H9 (cell line): Measurements from ENCODE around the gene DUSP2. TPM values are rescaled to one million over a fixed set of nuclear protein-coding genes. Genes with fewer than 3 reads are reported as not detected.

Experiments
- DNase-seq: peaks from one replicate; pipeline ENCODE4 v3.0.0-alpha.2; 2017
- H2AFZ ChIP-seq: one replicate; pipeline ENCODE4 v1.6.1; 2013; ENCODE audit warnings: mild to moderate bottlenecking, low read length, control low read depth, moderate library complexity
- H2AK5ac ChIP-seq: 2 replicates; pipeline ENCODE4 v1.6.1; 2013; ENCODE audit warnings: low read length, control low read depth, mixed read lengths; ENCODE audit not compliant: insufficient read length
- H2BK120ac ChIP-seq: one replicate; pipeline ENCODE4 v1.6.1; 2013; ENCODE audit warnings: low read depth, mild to moderate bottlenecking, low read length, control low read depth, inconsistent platforms; ENCODE audit not compliant: poor library complexity, severe bottlenecking
- H2BK12ac ChIP-seq: 2 replicates; pipeline ENCODE4 v1.6.1; 2013; ENCODE audit warnings: low read length, control low read depth, mixed read lengths, low read depth; ENCODE audit not compliant: insufficient read length
- H2BK15ac ChIP-seq: 2 replicates; pipeline ENCODE4 v1.6.1; 2013; ENCODE audit warnings: low read depth, low read length, control low read depth
- H2BK20ac ChIP-seq: one replicate; pipeline ENCODE4 v1.6.1; 2013; ENCODE audit warnings: low read depth, mild to moderate bottlenecking, low read length, control low read depth, inconsistent platforms; ENCODE audit not compliant: poor library complexity, severe bottlenecking
- H2BK5ac ChIP-seq: 2 replicates; pipeline ENCODE4 v1.6.1; 2013; ENCODE audit warnings: low read length, control low read depth, mixed read lengths; ENCODE audit not compliant: insufficient read length
- H3K14ac ChIP-seq: 2 replicates; pipeline ENCODE4 v1.6.1; 2013; ENCODE audit warnings: low read length, control low read depth; ENCODE audit not compliant: insufficient read depth
- H3K18ac ChIP-seq: 2 replicates; pipeline ENCODE4 v1.6.1; 2013; ENCODE audit warnings: low read depth, mild to moderate bottlenecking, mixed read lengths, low read length, control low read depth; ENCODE audit not compliant: insufficient read length
- H3K23ac ChIP-seq: 2 replicates; pipeline ENCODE4 v1.6.1; 2013; ENCODE audit warnings: low read length, control low read depth, mixed read lengths, low read depth; ENCODE audit not compliant: insufficient read length
- H3K23me2 ChIP-seq: 2 replicates; pipeline ENCODE4 v1.6.1; 2013; ENCODE audit warnings: low read depth, mild to moderate bottlenecking, mixed read lengths, low read length, control low read depth; ENCODE audit not compliant: insufficient read length, poor library complexity, severe bottlenecking
- H3K27ac ChIP-seq: 2 replicates; pipeline ENCODE4 v1.5.1; 2013; ENCODE audit warnings: low read length, control low read depth, mixed read lengths, low read depth; ENCODE audit not compliant: insufficient read length
- H3K27me3 ChIP-seq: 2 replicates; pipeline ENCODE4 v1.6.1; 2013; ENCODE audit warnings: low read length, control low read depth, inconsistent platforms; ENCODE audit not compliant: insufficient read depth
- H3K4ac ChIP-seq: 2 replicates; pipeline ENCODE4 v1.6.1; 2013; ENCODE audit warnings: low read depth, mild to moderate bottlenecking, control low read depth, inconsistent platforms, low read length, moderate library complexity
- H3K4me1 ChIP-seq: 2 replicates; pipeline ENCODE4 v1.6.1; 2013; ENCODE audit warnings: low read length, control low read depth, inconsistent platforms; ENCODE audit not compliant: insufficient read depth
- H3K4me2 ChIP-seq: 2 replicates; pipeline ENCODE4 v1.6.1; 2013; ENCODE audit warnings: low read length, control low read depth, mixed read lengths; ENCODE audit not compliant: insufficient read length, insufficient read depth
- H3K56ac ChIP-seq: 2 replicates; pipeline ENCODE4 v1.6.1; 2013; ENCODE audit warnings: low read depth, mild to moderate bottlenecking, mixed read lengths, low read length, control low read depth; ENCODE audit not compliant: insufficient read length
- H3K79me1 ChIP-seq: 2 replicates; pipeline ENCODE4 v1.6.1; 2013; ENCODE audit warnings: low read depth, mild to moderate bottlenecking, moderate library complexity, low read length, control low read depth, inconsistent platforms; ENCODE audit not compliant: insufficient read depth, poor library complexity, severe bottlenecking
- H3K79me2 ChIP-seq: 2 replicates; pipeline ENCODE4 v1.6.1; 2013; ENCODE audit warnings: low read length, control low read depth, inconsistent platforms; ENCODE audit not compliant: insufficient read depth
- H3K9ac ChIP-seq: 2 replicates; pipeline ENCODE4 v1.6.1; 2013; ENCODE audit warnings: low read length, control low read depth, mixed read lengths; ENCODE audit not compliant: insufficient read length; ENCODE audit errors: extremely low read depth
- H3K9me3 ChIP-seq: one replicate; pipeline ENCODE4 v1.6.1; 2013; ENCODE audit warnings: low read depth, low read length, inconsistent platforms; ENCODE audit not compliant: control insufficient read depth
- H3T11ph ChIP-seq: one replicate; pipeline ENCODE4 v1.6.1; 2013; ENCODE audit warnings: mild to moderate bottlenecking, low read length, control low read depth, inconsistent platforms
- H4K20me1 ChIP-seq: one replicate; pipeline ENCODE4 v1.6.1; 2013; ENCODE audit not compliant: control insufficient read depth, insufficient read length, insufficient read depth
- H4K5ac ChIP-seq: 2 replicates; pipeline ENCODE4 v1.6.1; 2013; ENCODE audit warnings: low read depth, mild to moderate bottlenecking, mixed read lengths, low read length, control low read depth; ENCODE audit not compliant: insufficient read length
- H4K8ac ChIP-seq: replicated peaks from 2 replicates; pipeline ENCODE4 v1.6.1; 2013; ENCODE audit warnings: low read length, control low read depth, mixed read lengths, low read depth; ENCODE audit not compliant: insufficient read length
- H4K91ac ChIP-seq: 2 replicates; pipeline ENCODE4 v1.6.1; 2013; ENCODE audit warnings: low read depth, mild to moderate bottlenecking, moderate library complexity, mixed read lengths, low read length, control low read depth; ENCODE audit not compliant: insufficient read length
- H3K27ac Mint-ChIP-seq, 3 experiments: 2 replicates in 2 of 3; 3 replicates in 1 of 3; pipeline ENCODE4 v1.8.0; 2020 to 2021; ENCODE audit warnings: mixed read lengths in 3 of 3, mild to moderate bottlenecking in 1 of 3, moderate library complexity in 1 of 3
- H3K27me3 Mint-ChIP-seq: 2 replicates; pipeline ENCODE4 v1.8.0; 2021; ENCODE audit warnings: low read depth, mild to moderate bottlenecking, moderate library complexity, mixed read lengths
- H3K36me3 Mint-ChIP-seq, 3 experiments: 2 replicates in 2 of 3; 3 replicates in 1 of 3; pipeline ENCODE4 v1.8.0; 2020 to 2021; ENCODE audit warnings: low read depth in 3 of 3, mixed read lengths in 3 of 3; ENCODE audit not compliant: insufficient read depth in 1 of 3
- H3K4me1 Mint-ChIP-seq, 2 experiments: 2 replicates each; pipeline ENCODE4 v1.8.0; 2020; ENCODE audit warnings: mixed read lengths in 2 of 2
- H3K4me3 Mint-ChIP-seq, 2 experiments: 2 replicates in 1 of 2; 3 replicates in 1 of 2; pipeline ENCODE4 v1.8.0; 2020 to 2021; ENCODE audit warnings: mild to moderate bottlenecking in 2 of 2, mixed read lengths in 2 of 2, moderate library complexity in 1 of 2
- H3K9me3 Mint-ChIP-seq, 2 experiments: 2 replicates in 1 of 2; 3 replicates in 1 of 2; pipeline ENCODE4 v1.8.0; 2020; ENCODE audit warnings: mild to moderate bottlenecking in 2 of 2, mixed read lengths in 2 of 2, moderate library complexity in 1 of 2
- WGBS: extraction: QIAGEN DNeasy Blood & Tissue Kit; methylation state at CpG from one replicate; pipeline ENCODE4 v1.1.7; 2013; ENCODE audit warnings: missing lambda C conversion rate, low lambda C conversion rate, mixed read lengths; ENCODE audit not compliant: insufficient read length; ENCODE audit errors: extremely low coverage; 5-methylcytosine and 5-hydroxymethylcytosine counted together
- total RNA-seq: library from RNA; stranded (reverse); gene quantifications from 2 replicates; pipeline ENCODE4 v1.2.1, GENCODE V29; 2021
- TF ChIP-seq, protein P1 (sequence below): fragments of 200-600 bp; sonication (generic); conservative IDR thresholded peaks from 3 replicates; pipeline ENCODE4 v1.8.0; 2021; ENCODE audit warnings: antibody characterized with exemption, mild to moderate bottlenecking

DUSP2 gene
- total RNA-seq, 1 experiment from 2014 or later = 14.9 TPM

DNA sequence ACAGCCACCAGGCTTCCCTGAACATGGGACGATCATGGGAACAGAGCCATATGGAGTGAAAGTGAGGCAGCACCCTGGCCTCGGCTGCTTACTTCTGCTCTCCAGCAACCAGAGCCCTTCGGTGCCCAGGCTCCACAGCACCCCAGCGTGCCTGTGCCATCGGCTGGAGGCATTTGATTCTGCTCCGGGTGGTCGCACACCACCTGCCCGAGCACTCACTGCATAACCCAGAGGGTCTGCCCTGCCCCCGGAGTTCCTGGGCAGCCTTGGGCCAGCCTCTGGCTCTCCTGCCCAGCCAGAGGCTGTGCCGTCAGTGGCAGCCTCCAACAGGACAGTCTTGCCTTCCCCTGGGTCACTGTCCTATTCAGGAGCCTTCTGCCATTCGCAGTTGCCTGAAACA, 10.8 kb downstream of the DUSP2 start:
- H3K27ac ChIP-seq = no peak overlapping the region
- H2BK15ac ChIP-seq = no peak overlapping the region
- no peak overlapping the region for H4K5ac ChIP-seq
- H3K14ac ChIP-seq = no peak overlapping the region; the same call in 1 of the 2 replicates
- no peak overlapping the region for H3K4me2 ChIP-seq
- H3T11ph ChIP-seq = no peak overlapping the region
- H3K27me3 ChIP-seq = no peaks in the 10 kb centered on the region
- H3K4ac ChIP-seq = no peak overlapping the region
- H3K23me2 ChIP-seq = no peaks in the 10 kb centered on the region
- H2AK5ac ChIP-seq = no peak overlapping the region
- H3K23ac ChIP-seq = no peak overlapping the region
- no peaks in the 10 kb centered on the region for H3K4me1 ChIP-seq
- no peaks in the 10 kb centered on the region for H3K9me3 ChIP-seq
- H4K8ac ChIP-seq = no peak overlapping the region
- no peak overlapping the region for H3K9ac ChIP-seq
- H4K91ac ChIP-seq = no peak overlapping the region
- Mint-ChIP-seq H3K4me1 (peaks cover 10 to 12% of the 10 kb centered on the region in 2 experiments), H3K27ac (no peak overlapping the region), H3K4me3 (no peak overlapping the region), H3K36me3 (no peaks in the 10 kb centered on the region), H3K27me3 (peaks cover 18% of the 10 kb centered on the region), H3K9me3 (no peaks in the 10 kb centered on the region)
- H3K79me2 ChIP-seq = no peaks in the 10 kb centered on the region
- no peak overlapping the region for H3K18ac ChIP-seq
- DNase-seq = no peak
- H4K20me1 ChIP-seq = no peaks in the 10 kb centered on the region
- TF ChIP-seq, protein P1, sequence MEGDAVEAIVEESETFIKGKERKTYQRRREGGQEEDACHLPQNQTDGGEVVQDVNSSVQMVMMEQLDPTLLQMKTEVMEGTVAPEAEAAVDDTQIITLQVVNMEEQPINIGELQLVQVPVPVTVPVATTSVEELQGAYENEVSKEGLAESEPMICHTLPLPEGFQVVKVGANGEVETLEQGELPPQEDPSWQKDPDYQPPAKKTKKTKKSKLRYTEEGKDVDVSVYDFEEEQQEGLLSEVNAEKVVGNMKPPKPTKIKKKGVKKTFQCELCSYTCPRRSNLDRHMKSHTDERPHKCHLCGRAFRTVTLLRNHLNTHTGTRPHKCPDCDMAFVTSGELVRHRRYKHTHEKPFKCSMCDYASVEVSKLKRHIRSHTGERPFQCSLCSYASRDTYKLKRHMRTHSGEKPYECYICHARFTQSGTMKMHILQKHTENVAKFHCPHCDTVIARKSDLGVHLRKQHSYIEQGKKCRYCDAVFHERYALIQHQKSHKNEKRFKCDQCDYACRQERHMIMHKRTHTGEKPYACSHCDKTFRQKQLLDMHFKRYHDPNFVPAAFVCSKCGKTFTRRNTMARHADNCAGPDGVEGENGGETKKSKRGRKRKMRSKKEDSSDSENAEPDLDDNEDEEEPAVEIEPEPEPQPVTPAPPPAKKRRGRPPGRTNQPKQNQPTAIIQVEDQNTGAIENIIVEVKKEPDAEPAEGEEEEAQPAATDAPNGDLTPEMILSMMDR = no peak
- H2BK5ac ChIP-seq = no peak overlapping the region
- WGBS = no CpG with 5 or more reads among the region's 11 CpGs
- H3K79me1 ChIP-seq = no peaks in the 10 kb centered on the region
- no peak overlapping the region for H2BK12ac ChIP-seq
- H2AFZ ChIP-seq = no peak overlapping the region
- no peak overlapping the region for H2BK120ac ChIP-seq
- H2BK20ac ChIP-seq = no peak overlapping the region
- no peak overlapping the region for H3K56ac ChIP-seq
